Activated T-cell treated with anti-CD3 and anti-CD28 coated beads, Interleukin-2, amount 50 U/mL, for 1 hour (primary cell): ENCODE measurements around the gene LRIG2.

Experiments
- DNase-seq: peaks from one replicate; pipeline ENCODE4 v3.0.0-alpha.2; 2020

LRIG2 gene

GRCh38 chr1:113170519-113170918 is 97.5 kb downstream of the LRIG2 start:
- no peak for DNase-seq

DNA sequence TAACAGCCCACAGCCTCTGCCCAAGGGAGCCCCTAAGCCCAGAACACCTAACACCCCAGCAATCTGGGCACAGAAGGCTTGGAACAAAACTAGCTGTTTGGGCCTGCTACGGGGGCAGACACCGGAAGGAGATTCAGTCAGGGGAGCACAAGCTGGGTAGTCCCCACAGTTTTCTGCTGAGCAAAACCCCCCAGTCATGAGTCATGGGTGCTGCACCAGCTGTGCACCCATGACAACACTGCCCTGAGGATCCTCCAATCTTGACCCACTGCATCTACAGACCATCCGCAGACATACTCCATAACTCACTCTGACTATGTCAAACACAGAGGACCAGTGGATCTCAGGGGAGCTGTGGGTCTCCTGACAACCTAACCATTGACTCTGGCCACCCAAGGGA is 105.1 kb downstream of the LRIG2 start:
- DNase-seq = no peak

GRCh38 chr1:113178522-113178921 is 105.5 kb downstream of the LRIG2 start:
- DNase-seq = no peak
